22Rv1 (cell line): ENCODE measurements around the gene CCDC97.

ENCODE experiments used
- CTCF ChIP-seq: fragments of 450-650 bp; IDR thresholded peaks from 2 replicates; pipeline ENCODE4 v1.5.1; 2017; ENCODE audit warnings: mild to moderate bottlenecking
- ZFX ChIP-seq: fragments of 450-650 bp; IDR thresholded peaks from 2 replicates; pipeline ENCODE4 v1.6.1; 2017; ENCODE audit warnings: antibody characterized with exemption, borderline replicate concordance

- TF ChIP-seq CTCF: no peak
- TF ChIP-seq ZFX: no peak
These were observed 21.1 kb downstream of the CCDC97 start for GRCh38 chr19:41330946-41331678.
